Measurements from ENCODE around the gene LRRC14B.

Gene LRRC14B

GRCh38 chr5:173392-174290, 17.7 kb upstream of the LRRC14B start (continued):
- TF ChIP-seq ZNF707 (tag by site-specific recombination; IDR thresholded peaks at IDR 0.05) (no peak), ZNF292 (tag by site-specific recombination; IDR thresholded peaks at IDR 0.05; ENCODE audit: borderline replicate concordance, low read depth) (no peak), ZNF514 (tag by site-specific recombination; IDR thresholded peaks at IDR 0.05) (no peak), GLIS1 (tag by site-specific recombination; IDR thresholded peaks at IDR 0.05) (no peak), ZNF664 (tag by site-specific recombination; IDR thresholded peaks at IDR 0.05) (no peak), ZFP41 (tag by site-specific recombination; IDR thresholded peaks at IDR 0.05; ENCODE audit: borderline replicate concordance) (no peak), ZNF302 (tag by site-specific recombination; IDR thresholded peaks at IDR 0.05; ENCODE audit: low read depth) (no peak), ZNF843 (tag by site-specific recombination; IDR thresholded peaks at IDR 0.05) (no peak)

GRCh38 chr5:174291-174600, 17.0 kb upstream of the LRRC14B start:
- no peak for TF ChIP-seq ZNF558 (tag by site-specific recombination; IDR thresholded peaks at IDR 0.05)
- no peak for TF ChIP-seq KLF17 (tag by site-specific recombination; IDR thresholded peaks at IDR 0.05)
- no peak for TF ChIP-seq ZNF426 (tag by site-specific recombination; IDR thresholded peaks at IDR 0.05)
- no peak for TF ChIP-seq ZNF423 (tag by site-specific recombination; IDR thresholded peaks at IDR 0.05)
- no peak for TF ChIP-seq ZNF701 (tag by site-specific recombination; IDR thresholded peaks at IDR 0.05)
- no peak for TF ChIP-seq ZNF777 (tag by site-specific recombination; IDR thresholded peaks at IDR 0.05; ENCODE audit: borderline replicate concordance)
- no peak for TF ChIP-seq PRDM6 (tag by site-specific recombination; IDR thresholded peaks at IDR 0.05)
- no peak for TF ChIP-seq ZNF112 (tag by site-specific recombination; IDR thresholded peaks at IDR 0.05)
- TF ChIP-seq ZNF211 (tag by site-specific recombination; IDR thresholded peaks at IDR 0.05; ENCODE audit: low read depth) = no peak
- TF ChIP-seq ZNF585B (tag by site-specific recombination; IDR thresholded peaks at IDR 0.05) = no peak
- TF ChIP-seq ZNF354C (tag by site-specific recombination; IDR thresholded peaks at IDR 0.05; ENCODE audit: borderline replicate concordance, low read depth) = no peak
- no peak for TF ChIP-seq ZBTB1 (tag by site-specific recombination; IDR thresholded peaks at IDR 0.05)
- no peak for TF ChIP-seq ZNF639 (tag by site-specific recombination; IDR thresholded peaks at IDR 0.05)
- no peak for TF ChIP-seq RBAK (tag by site-specific recombination; IDR thresholded peaks at IDR 0.05)
- no peak for TF ChIP-seq KLF7 (tag by site-specific recombination; IDR thresholded peaks at IDR 0.05; ENCODE audit: borderline replicate concordance)
- no peak for TF ChIP-seq ZSCAN4 (tag by site-specific recombination; IDR thresholded peaks at IDR 0.05)
- no peak for TF ChIP-seq TCF7L2 (IDR thresholded peaks at IDR 0.05; ENCODE audit: borderline replicate concordance, low read depth, low read length)
- no peak for TF ChIP-seq ZNF18 (tag by site-specific recombination; IDR thresholded peaks at IDR 0.05)
- no peak for TF ChIP-seq ZSCAN18 (tag by site-specific recombination; IDR thresholded peaks at IDR 0.05)

More at GRCh38 chr5:174291-174600, 17.0 kb upstream of the LRRC14B start:
- no peaks in the 10 kb centered on the region for H3K9me3 ChIP-seq (ENCODE audit: control insufficient read depth, insufficient read depth, low read depth, low read length)
- no peak overlapping the region for H3K4me3 ChIP-seq (ENCODE audit: low read depth, low read length)
- H3K27ac ChIP-seq (ENCODE audit: extremely low read depth, low read depth, low read length) = no peak overlapping the region
- no peaks in the 10 kb centered on the region for H3K36me3 ChIP-seq (ENCODE audit: control insufficient read depth in 2 of 2, insufficient read depth in 1 of 2, low read length in 2 of 2)
- H3K4me1 ChIP-seq (ENCODE audit: control insufficient read depth, insufficient read depth, low read length) = no peaks in the 10 kb centered on the region
- POLR2A ChIA-PET = no interaction called here
- CTCF ChIA-PET = no interaction called here
